Measurements from ENCODE around the gene OTOGL.

- TF ChIP-seq, protein P1, sequence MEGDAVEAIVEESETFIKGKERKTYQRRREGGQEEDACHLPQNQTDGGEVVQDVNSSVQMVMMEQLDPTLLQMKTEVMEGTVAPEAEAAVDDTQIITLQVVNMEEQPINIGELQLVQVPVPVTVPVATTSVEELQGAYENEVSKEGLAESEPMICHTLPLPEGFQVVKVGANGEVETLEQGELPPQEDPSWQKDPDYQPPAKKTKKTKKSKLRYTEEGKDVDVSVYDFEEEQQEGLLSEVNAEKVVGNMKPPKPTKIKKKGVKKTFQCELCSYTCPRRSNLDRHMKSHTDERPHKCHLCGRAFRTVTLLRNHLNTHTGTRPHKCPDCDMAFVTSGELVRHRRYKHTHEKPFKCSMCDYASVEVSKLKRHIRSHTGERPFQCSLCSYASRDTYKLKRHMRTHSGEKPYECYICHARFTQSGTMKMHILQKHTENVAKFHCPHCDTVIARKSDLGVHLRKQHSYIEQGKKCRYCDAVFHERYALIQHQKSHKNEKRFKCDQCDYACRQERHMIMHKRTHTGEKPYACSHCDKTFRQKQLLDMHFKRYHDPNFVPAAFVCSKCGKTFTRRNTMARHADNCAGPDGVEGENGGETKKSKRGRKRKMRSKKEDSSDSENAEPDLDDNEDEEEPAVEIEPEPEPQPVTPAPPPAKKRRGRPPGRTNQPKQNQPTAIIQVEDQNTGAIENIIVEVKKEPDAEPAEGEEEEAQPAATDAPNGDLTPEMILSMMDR (conservative IDR thresholded peaks at IDR 0.05; ENCODE audit: low read length), result no peak
- no peak for TF ChIP-seq EZH2phosphoT487 (IDR thresholded peaks at IDR 0.05; ENCODE audit: borderline replicate concordance, low read depth, low read length)
These were observed 40.7 kb downstream of the OTOGL start for GRCh38 chr12:80140005-80140404.
